ENCODE results near the gene BAK1.
"Not testable (repeated sequence)": the region's sequence is repeated elsewhere in the genome, so short reads cannot be mapped to it uniquely, and the experiment has no call there.

Gene BAK1

GRCh38 chr6:33549196-33549595, 30.9 kb downstream of the BAK1 start:
- DNase-seq, result no peak

- DNase-seq, result no peak
Observed at GRCh38 chr6:33547499-33547898, 32.6 kb downstream of the BAK1 start.

DNA sequence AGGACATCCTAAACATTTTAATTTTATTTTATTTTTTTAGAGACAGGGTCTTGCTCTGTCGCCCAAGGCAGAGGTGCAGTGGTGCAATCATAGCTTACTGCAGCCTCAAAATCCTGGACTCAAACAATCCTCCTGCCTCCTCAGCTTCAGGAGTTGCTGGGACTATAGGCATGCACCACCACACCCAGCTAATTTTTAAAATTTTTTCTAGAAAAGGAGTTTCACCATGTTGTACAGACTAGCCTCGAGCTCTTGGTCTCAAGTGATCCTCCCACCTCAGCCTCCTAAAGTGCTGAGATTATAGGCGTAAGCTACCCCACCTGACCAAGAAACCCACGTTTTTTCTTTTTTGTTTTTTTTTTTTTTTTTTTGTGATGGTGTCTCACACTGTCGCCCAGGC, 33.3 kb downstream of the BAK1 start:
- no peak for DNase-seq

DNA sequence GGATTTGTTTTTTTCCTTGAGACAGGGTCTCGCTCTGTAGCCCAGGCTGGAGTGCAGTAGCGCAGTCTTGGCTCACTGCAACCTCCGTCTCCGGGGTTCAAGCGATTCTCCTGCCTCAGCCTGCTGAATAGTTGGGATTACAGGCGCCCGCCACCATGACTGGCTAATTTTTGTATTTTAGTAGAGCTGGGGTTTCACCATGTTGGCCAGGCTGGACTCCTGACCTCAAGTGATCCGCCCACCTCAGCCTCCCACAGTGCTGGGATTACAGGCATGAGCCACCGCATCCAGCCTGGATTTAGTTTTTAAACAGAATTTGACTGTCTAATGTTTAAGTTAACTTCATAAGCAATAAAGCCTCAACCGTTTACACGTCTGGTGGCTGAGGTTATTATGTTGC, 34.8 kb downstream of the BAK1 start:
- DNase-seq, result not testable (repeated sequence)

GRCh38 chr6:33543116-33543515, 37.0 kb downstream of the BAK1 start:
- no peak for DNase-seq

GRCh38 chr6:33540768-33541167, 39.3 kb downstream of the BAK1 start:
- no peak for DNase-seq

DNA sequence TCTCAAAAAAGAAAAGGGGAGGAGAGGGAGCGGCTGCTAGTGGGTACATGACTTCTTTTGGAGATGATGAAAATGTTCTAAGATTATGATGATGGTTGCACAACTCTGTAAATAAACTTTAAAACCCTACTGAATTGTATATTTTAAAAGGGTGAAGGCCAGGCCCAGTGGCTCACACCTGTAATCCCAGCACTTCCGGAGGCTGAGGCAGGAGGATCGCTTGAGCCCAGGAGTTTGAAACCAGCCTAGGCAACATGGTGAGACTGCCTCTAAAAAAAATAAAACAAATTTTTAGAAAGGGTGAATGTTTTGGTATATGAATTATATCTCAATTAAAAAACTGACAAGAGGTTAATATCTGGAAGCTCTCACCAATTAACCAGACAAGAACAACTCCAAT, 45.4 kb downstream of the BAK1 start:
- DNase-seq, result no peak

- DNase-seq, result not testable (repeated sequence)
Observed at GRCh38 chr6:33533163-33533869, 46.8 kb downstream of the BAK1 start.

DNA sequence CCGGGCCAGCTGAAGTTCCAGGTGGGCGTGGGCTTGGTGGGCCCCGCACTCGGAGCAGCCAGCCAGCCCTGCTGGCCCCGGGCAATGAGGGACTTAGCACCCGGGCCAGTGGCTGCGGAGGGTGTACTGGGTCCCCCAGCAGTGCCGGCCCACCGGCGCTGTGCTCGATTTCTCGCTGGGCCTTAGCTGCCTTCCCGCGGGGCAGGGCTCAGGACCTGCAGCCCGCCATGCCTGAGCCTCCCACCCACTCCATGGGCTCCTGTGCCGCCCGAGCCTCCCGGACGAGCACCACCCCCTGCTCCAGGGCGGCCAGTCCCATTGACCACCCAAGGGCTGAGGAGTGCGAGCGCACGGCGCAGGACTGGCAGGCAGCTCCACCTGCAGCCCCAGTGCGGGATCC, 47.6 kb downstream of the BAK1 start:
- not testable (repeated sequence) for DNase-seq

- not testable (repeated sequence) for DNase-seq
Observed at GRCh38 chr6:33530617-33531016, 49.5 kb downstream of the BAK1 start.
